HepG2 (cell line): ENCODE measurements around the gene HAUS7. TPM values are rescaled to one million over a fixed set of nuclear protein-coding genes. Genes with fewer than 3 reads are reported as not detected.

ENCODE experiments used
- ATAC-seq: fragments of 200-7000 bp; cut with Tn5 transposase; 3 replicates; pipeline ENCODE4 v1.9.1; 2020; ENCODE audit warnings: mild to moderate bottlenecking, moderate library complexity
- BruUV-seq: library from RNA; stranded (reverse); fragments of 400-500 nt; replicated peaks from 2 replicates; lab custom pipeline; 2021; lab: Mats Ljungman, UMichigan
- CTCF ChIA-PET: fragments of 300-600 bp; formaldehyde crosslinking; extraction: SDS; loops from one replicate; lab custom pipeline; 2021; ENCODE audit warnings: low total read pairs, inconsistent platforms, low intra/inter-chr PET ratio; lab: Yijun Ruan, JAX
- POLR2A ChIA-PET: fragments of 350-600 bp; sonication (Branson Sonifier 250); formaldehyde crosslinking; loops from one replicate; lab custom pipeline; 2020; ENCODE audit warnings: antibody characterized with exemption, inconsistent platforms; lab: Yijun Ruan, JAX
- DNase-seq: peaks from one replicate; pipeline ENCODE4 v3.0.0-alpha.2; 2015; ENCODE audit warnings: low spot score
- FAIRE-seq: peaks from 3 replicates; lab custom pipeline; 2011; peaks lifted over from hg19 to GRCh38; lab: Jason Lieb, UNC
- H2AFZ ChIP-seq: one replicate; pipeline ENCODE4 v1.6.1; 2011; ENCODE audit warnings: low read length, inconsistent platforms
- H3K27ac ChIP-seq: fragments of 300-600 bp; 3 replicates; pipeline ENCODE4 v1.8.0; 2011; ENCODE audit warnings: mixed run types, mild to moderate bottlenecking, mixed read lengths, low read length, inconsistent platforms; ENCODE audit not compliant: insufficient read depth; ENCODE audit errors: extremely low read length
- H3K27me3 ChIP-seq, 2 experiments: fragments of 200-600 bp in 1 of 2; 2 replicates in 1 of 2; 3 replicates in 1 of 2; pipeline versions ENCODE4 v1.6.0 to v1.8.0; 2011; ENCODE audit warnings: low read length in 2 of 2, mild to moderate bottlenecking in 2 of 2, moderate library complexity in 2 of 2, inconsistent platforms in 1 of 2; ENCODE audit not compliant: insufficient read depth in 2 of 2, control insufficient read depth in 1 of 2
- H3K36me3 ChIP-seq, 2 experiments: fragments of 200-600 bp in 1 of 2; replicated peaks in 1 of 2; 2 replicates in 1 of 2; 3 replicates in 1 of 2; pipeline versions ENCODE4 v1.5.1 to v1.8.0; 2011; ENCODE audit warnings: low read length in 2 of 2, inconsistent platforms in 1 of 2; ENCODE audit not compliant: insufficient read depth in 2 of 2, control insufficient read depth in 1 of 2
- H3K4me1 ChIP-seq: 2 replicates; pipeline ENCODE4 v1.5.1; 2012; ENCODE audit warnings: low read length, inconsistent platforms; ENCODE audit not compliant: insufficient read depth
- H3K4me2 ChIP-seq: 2 replicates; pipeline ENCODE4 v1.6.0; 2011; ENCODE audit warnings: low read depth, low read length, inconsistent platforms
- H3K4me3 ChIP-seq, 3 experiments: fragments of 200-600 bp in 1 of 3; sonication (generic), shearing (Covaris generic) in 1 of 3; replicated peaks in 1 of 3; 2 replicates each; pipeline ENCODE4 v1.5.1; 2011 to 2016; ENCODE audit warnings: low read length in 3 of 3, inconsistent platforms in 2 of 3, low read depth in 2 of 3, mild to moderate bottlenecking in 2 of 3, control low read depth in 1 of 3, mixed read lengths in 1 of 3; ENCODE audit not compliant: insufficient read depth in 1 of 3
- H3K79me2 ChIP-seq: one replicate; pipeline ENCODE4 v1.6.1; 2011; ENCODE audit warnings: low read length, inconsistent platforms; ENCODE audit not compliant: insufficient read depth
- H3K9ac ChIP-seq: 2 replicates; pipeline ENCODE4 v1.6.0; 2011; ENCODE audit warnings: mild to moderate bottlenecking, low read depth, low read length, inconsistent platforms; ENCODE audit not compliant: insufficient read depth
- H3K9me3 ChIP-seq: 2 replicates; pipeline ENCODE4 v1.5.1; 2012; ENCODE audit warnings: mild to moderate bottlenecking, low read length
- H4K20me1 ChIP-seq: 2 replicates; pipeline ENCODE4 v1.6.0; 2011; ENCODE audit warnings: inconsistent platforms, mild to moderate bottlenecking, low read length, moderate library complexity; ENCODE audit not compliant: insufficient read depth
- BRF2 ChIP-seq: sonication (generic); formaldehyde crosslinking; IDR thresholded peaks from 2 replicates; pipeline ENCODE4 v1.8.1; 2022; ENCODE audit warnings: mild to moderate bottlenecking, missing genetic modification reagents
- CENPX ChIP-seq: sonication (generic); formaldehyde crosslinking; IDR thresholded peaks from 2 replicates; pipeline ENCODE4 v1.9.0; 2021; ENCODE audit warnings: mild to moderate bottlenecking, missing genetic modification reagents, moderate library complexity
- CREB3 ChIP-seq: sonication (generic); formaldehyde crosslinking; IDR thresholded peaks from 2 replicates; pipeline ENCODE4 v1.5.0; 2020; ENCODE audit warnings: missing genetic modification reagents
- EED ChIP-seq: sonication (generic); formaldehyde crosslinking; IDR thresholded peaks from 2 replicates; pipeline ENCODE4 v1.5.0; 2020; ENCODE audit warnings: mild to moderate bottlenecking, missing genetic modification reagents
- MAX ChIP-seq: IDR thresholded peaks from 2 replicates; pipeline ENCODE4 v1.6.1; 2012; ENCODE audit warnings: inconsistent platforms
- TBX2 ChIP-seq: sonication (generic); formaldehyde crosslinking; IDR thresholded peaks from 2 replicates; pipeline ENCODE4 v1.5.0; 2020; ENCODE audit warnings: missing genetic modification reagents, mild to moderate bottlenecking, borderline replicate concordance
- ZBTB21 ChIP-seq: sonication (generic); formaldehyde crosslinking; IDR thresholded peaks from 2 replicates; pipeline ENCODE4 v1.4.0; 2020; ENCODE audit warnings: missing genetic modification reagents
- ZNF281 ChIP-seq: sonication (generic); formaldehyde crosslinking; IDR thresholded peaks from 2 replicates; pipeline ENCODE4 v1.4.0; 2020; ENCODE audit warnings: missing genetic modification reagents, borderline replicate concordance
- ZNF672 ChIP-seq: sonication (generic); formaldehyde crosslinking; IDR thresholded peaks from 2 replicates; pipeline ENCODE4 v1.8.1; 2022; ENCODE audit warnings: missing genetic modification reagents
- ZNF687 ChIP-seq: sonication (generic); formaldehyde crosslinking; IDR thresholded peaks from 2 replicates; pipeline ENCODE4 v1.5.1; 2020; ENCODE audit warnings: mild to moderate bottlenecking, missing genetic modification reagents, moderate library complexity
- WGBS: methylation state at CpG from one replicate; pipeline ENCODE4 v1.1.6; 2017; ENCODE audit warnings: low lambda C conversion rate; 5-methylcytosine and 5-hydroxymethylcytosine counted together
- in situ Hi-C: cut with HindIII; loops from 2 replicates; pipeline ENCODE4 v1.10.0; 2017; ENCODE audit warnings: low pct_unique_long_range_greater_than_20kb; ENCODE audit not compliant: extremely low pct_ligation_motif_present
- intact Hi-C: fragments of 100-400 bp; cut with micrococcal nuclease; formaldehyde crosslinking; loops from one replicate; pipeline ENCODE4 v1.10.0; 2022; ENCODE audit not compliant: unreplicated experiment
- polyA plus RNA-seq, 8 experiments: library from polyadenylated mRNA; depleted of rRNA in 3 of 8; stranded (reverse) in 7 of 8; unstranded in 1 of 8; fragments of >200 nt; fragmentation: Illumina TruSeq in 4 of 8; extraction: Trizol in 4 of 8; gene quantifications; 2 replicates each; pipeline versions ENCODE4 v1.2.1 to v1.2.3, GENCODE V29; 2011 to 2016; ENCODE audit warnings: low read depth in 4 of 8, missing spikeins in 1 of 8, mixed read lengths in 1 of 8; ENCODE audit not compliant: insufficient read depth in 1 of 8
- total RNA-seq, 5 experiments: library from RNA; depleted of rRNA; stranded (reverse); fragments of >200 nt; fragmentation: Illumina TruSeq; extraction: Trizol; gene quantifications; 2 replicates each; pipeline ENCODE4 v1.2.3, GENCODE V29; 2016; ENCODE audit warnings: low read depth in 1 of 5

HAUS7 gene
- total and polyA plus RNA-seq, 2 of the 13 experiments (the other 11 are each of a cell fraction or from before 2014, with no cell fraction given), result 10.9 to 42.4 TPM

DNA sequence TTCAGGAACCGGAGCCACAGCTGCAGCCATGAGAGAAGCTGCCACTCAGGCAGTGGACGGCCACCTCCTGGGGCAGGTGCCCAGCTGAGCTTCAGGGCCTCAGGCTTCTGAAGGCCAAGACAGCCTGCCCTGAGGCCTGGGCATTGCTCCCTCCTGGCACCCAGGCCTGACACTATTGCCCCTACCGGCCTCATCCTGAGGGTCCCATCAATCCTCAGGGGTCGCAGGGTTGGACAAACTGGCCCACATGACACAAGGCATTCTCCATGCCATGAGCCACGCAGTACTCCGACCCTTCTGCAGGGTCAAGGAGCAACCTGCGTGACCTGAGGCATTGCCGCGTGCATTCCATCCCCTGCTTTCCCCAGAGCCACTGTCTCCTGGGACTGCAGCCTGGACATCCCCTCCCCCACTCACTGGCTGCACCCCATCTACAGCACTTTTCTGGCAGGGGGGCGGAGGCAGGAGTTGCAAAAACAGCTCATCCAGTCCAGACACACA lies 62.1 kb downstream of the HAUS7 start:
- TF ChIP-seq EED (no peak), CENPX (CRISPR knock-in tag) (no peak), CREB3 (CRISPR knock-in tag) (no peak), TBX2 (CRISPR knock-in tag) (no peak), BRF2 (CRISPR knock-in tag) (no peak), ZNF672 (no peak), ZNF687 (CRISPR knock-in tag) (peak; percentile 62), MAX (peak; percentile 38; the same call in 1 of the 2 replicates), ZBTB21 (CRISPR knock-in tag) (no peak), ZNF281 (CRISPR knock-in tag) (peak; percentile 59; the same call in 1 of the 2 replicates)
- TF ChIP-seq, all 625 proteins: peak for 3
- Histone ChIP-seq H3K4me3 (no peak overlapping the region), H3K79me2 (no peaks in the 10 kb centered on the region), H2AFZ (no peak overlapping the region), H3K27me3 (no peaks in the 10 kb centered on the region), H3K9ac (peak overlapping the region; percentile 34; the same call in 1 of the 2 replicates), H3K9me3 (no peaks in the 10 kb centered on the region), H3K27ac (no peak overlapping the region), H4K20me1 (no peaks in the 10 kb centered on the region), H3K36me3 (no peaks in the 10 kb centered on the region), H3K4me1 (peaks cover 48% of the 10 kb centered on the region), H3K4me2 (peak overlapping the region; percentile 24; the same call in 1 of the 2 replicates)
- ATAC-seq (no peak), FAIRE-seq (no peak), DNase-seq (no peak)
- WGBS, result 15% methylated on average over 4 of the region's 10 CpGs
- BruUV-seq, result no TSS peak
- CTCF ChIA-PET, result no interaction called here
- POLR2A ChIA-PET, result no interaction called here
- intact Hi-C loops, result no loop called here
- in situ Hi-C loops, result no loop called here
